Lower lobe of right lung (tissue), 2 donors: ENCODE measurements around the gene TFAM. TPM values are rescaled to one million over a fixed set of nuclear protein-coding genes. Genes with fewer than 3 reads are reported as not detected.

ENCODE experiments used
- ATAC-seq, 2 donors: fragments of 200-7000 bp; cut with Tn5 transposase; one replicate each; pipeline ENCODE4 v1.9.1; 2020 to 2022; ENCODE audit warnings: mild to moderate bottlenecking in 2 of 2, moderate library complexity in 2 of 2
- DNase-seq: peaks from one replicate; pipeline ENCODE4 v3.0.0-alpha.2; 2020
- H3K27ac ChIP-seq: fragments of 200-600 bp; one replicate; pipeline ENCODE4 v1.8.0; 2022
- H3K27me3 ChIP-seq: fragments of 200-600 bp; one replicate; pipeline ENCODE4 v1.8.0; 2022; ENCODE audit warnings: low read depth
- H3K36me3 ChIP-seq: fragments of 200-600 bp; one replicate; pipeline ENCODE4 v1.8.0; 2022; ENCODE audit warnings: mild to moderate bottlenecking
- H3K4me1 ChIP-seq: fragments of 200-600 bp; one replicate; pipeline ENCODE4 v1.8.0; 2022
- H3K4me3 ChIP-seq: fragments of 200-600 bp; one replicate; pipeline ENCODE4 v1.8.0; 2022; ENCODE audit warnings: mild to moderate bottlenecking
- H3K9me3 ChIP-seq: fragments of 200-600 bp; one replicate; pipeline ENCODE4 v1.8.0; 2022
- intact Hi-C: fragments of 100-400 bp; cut with DNase I; formaldehyde crosslinking; loops from one replicate; pipeline ENCODE4 v1.11.0; 2022
- total RNA-seq: library from RNA; stranded (reverse); fragmentation: NEBNext Ultra II Directional; extraction: Animal tissue kit (Norgen Biotek cat#: 25700); gene quantifications from one replicate; pipeline ENCODE4 v1.2.1, GENCODE V29; 2021
- TF ChIP-seq, protein P1 (sequence below): fragments of 200-600 bp; IDR thresholded peaks from one replicate; pipeline ENCODE4 v1.8.0; 2022; ENCODE audit warnings: antibody characterized with exemption, mild to moderate bottlenecking
- donor health status: DM: no; HTN: yes; CAD: no; lungs with severe emphysema.

Gene TFAM
- total RNA-seq, 1 donor from 2014 or later: 25.9 TPM

DNA sequence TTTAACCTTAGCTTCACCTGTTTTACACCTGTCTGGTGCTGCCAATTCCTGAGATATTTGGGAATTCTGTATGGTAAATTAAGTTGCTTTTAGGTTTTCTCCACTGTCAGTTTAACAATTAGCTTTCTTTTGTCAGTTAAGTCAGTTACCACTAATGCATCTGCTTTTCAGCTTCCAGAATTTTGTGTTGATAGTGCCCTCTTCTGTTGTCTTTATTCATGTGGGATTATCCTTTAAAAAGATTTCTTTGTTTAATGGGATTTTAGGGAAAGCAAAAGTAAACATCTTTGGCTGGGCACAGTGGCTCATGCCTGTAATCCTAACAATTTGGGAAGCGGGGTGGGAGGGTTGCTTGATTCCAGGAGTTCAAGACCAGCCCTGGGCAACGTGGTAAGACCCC, 8.1 kb downstream of the TFAM start:
- no peak for DNase-seq
- no peak overlapping the region for H3K4me3 ChIP-seq
- H3K27ac ChIP-seq: no peak overlapping the region
- H3K36me3 ChIP-seq: peaks cover 95% of the 10 kb centered on the region
- H3K4me1 ChIP-seq: no peaks in the 10 kb centered on the region
- TF ChIP-seq, protein P1, sequence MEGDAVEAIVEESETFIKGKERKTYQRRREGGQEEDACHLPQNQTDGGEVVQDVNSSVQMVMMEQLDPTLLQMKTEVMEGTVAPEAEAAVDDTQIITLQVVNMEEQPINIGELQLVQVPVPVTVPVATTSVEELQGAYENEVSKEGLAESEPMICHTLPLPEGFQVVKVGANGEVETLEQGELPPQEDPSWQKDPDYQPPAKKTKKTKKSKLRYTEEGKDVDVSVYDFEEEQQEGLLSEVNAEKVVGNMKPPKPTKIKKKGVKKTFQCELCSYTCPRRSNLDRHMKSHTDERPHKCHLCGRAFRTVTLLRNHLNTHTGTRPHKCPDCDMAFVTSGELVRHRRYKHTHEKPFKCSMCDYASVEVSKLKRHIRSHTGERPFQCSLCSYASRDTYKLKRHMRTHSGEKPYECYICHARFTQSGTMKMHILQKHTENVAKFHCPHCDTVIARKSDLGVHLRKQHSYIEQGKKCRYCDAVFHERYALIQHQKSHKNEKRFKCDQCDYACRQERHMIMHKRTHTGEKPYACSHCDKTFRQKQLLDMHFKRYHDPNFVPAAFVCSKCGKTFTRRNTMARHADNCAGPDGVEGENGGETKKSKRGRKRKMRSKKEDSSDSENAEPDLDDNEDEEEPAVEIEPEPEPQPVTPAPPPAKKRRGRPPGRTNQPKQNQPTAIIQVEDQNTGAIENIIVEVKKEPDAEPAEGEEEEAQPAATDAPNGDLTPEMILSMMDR: no peak
- intact Hi-C loops: no loop called here
- no peaks in the 10 kb centered on the region for H3K27me3 ChIP-seq
- no peaks in the 10 kb centered on the region for H3K9me3 ChIP-seq
- ATAC-seq: no peak

GRCh38 chr10:58394471-58394870, 9.3 kb downstream of the TFAM start:
- TF ChIP-seq, protein P1: no peak
- no peak overlapping the region for H3K4me3 ChIP-seq
- no peak overlapping the region for H3K27ac ChIP-seq
- intact Hi-C loops: no loop called here
- no peak for ATAC-seq
- H3K4me1 ChIP-seq: no peaks in the 10 kb centered on the region
- no peaks in the 10 kb centered on the region for H3K9me3 ChIP-seq
- H3K36me3 ChIP-seq: peaks cover 84% of the 10 kb centered on the region
- H3K27me3 ChIP-seq: no peaks in the 10 kb centered on the region
- no peak for DNase-seq

- ATAC-seq: no peak
- H3K36me3 ChIP-seq: peaks cover 68% of the 10 kb centered on the region
- H3K27ac ChIP-seq: no peak overlapping the region
- TF ChIP-seq, protein P1: no peak
- DNase-seq: no peak
- no peaks in the 10 kb centered on the region for H3K27me3 ChIP-seq
- H3K4me1 ChIP-seq: no peaks in the 10 kb centered on the region
- H3K9me3 ChIP-seq: no peaks in the 10 kb centered on the region
- H3K4me3 ChIP-seq: no peak overlapping the region
- intact Hi-C loops: no loop called here
These were observed 10.8 kb downstream of the TFAM start for GRCh38 chr10:58396057-58396456.

GRCh38 chr10:58397830-58398229, 12.6 kb downstream of the TFAM start:
- DNase-seq (no peak), ATAC-seq (no peak)
- Histone ChIP-seq H3K9me3 (no peaks in the 10 kb centered on the region), H3K4me3 (no peak overlapping the region), H3K36me3 (peaks cover 51% of the 10 kb centered on the region), H3K27ac (no peak overlapping the region), H3K4me1 (no peaks in the 10 kb centered on the region), H3K27me3 (no peaks in the 10 kb centered on the region)
- intact Hi-C loops: no loop called here
- TF ChIP-seq, protein P1: no peak

GRCh38 chr10:58399410-58399809, 14.2 kb downstream of the TFAM start:
- intact Hi-C loops: no loop called here
- no peak for ATAC-seq
- H3K27me3 ChIP-seq: no peaks in the 10 kb centered on the region

More at GRCh38 chr10:58399410-58399809, 14.2 kb downstream of the TFAM start:
- TF ChIP-seq, protein P1: no peak
- DNase-seq: no peak
- no peaks in the 10 kb centered on the region for H3K9me3 ChIP-seq
- peaks cover 36% of the 10 kb centered on the region for H3K36me3 ChIP-seq
- no peak overlapping the region for H3K27ac ChIP-seq
- no peaks in the 10 kb centered on the region for H3K4me1 ChIP-seq
- H3K4me3 ChIP-seq: no peak overlapping the region
